ENCODE results near the gene TMEFF1. TPM values are rescaled to one million over a fixed set of nuclear protein-coding genes. Genes with fewer than 3 reads are reported as not detected.

Gene TMEFF1
- total RNA-seq, 1 donor from 2014 or later, result 14.8 TPM

GRCh38 chr9:100511205-100511604 is 38.3 kb downstream of the TMEFF1 start:
- H3K9ac ChIP-seq (ENCODE audit: low read length), result no peak overlapping the region
- H3K4me2 ChIP-seq (ENCODE audit: low read length), result no peak overlapping the region
- H3K36me3 ChIP-seq (ENCODE audit: insufficient read depth, low read length), result no peaks in the 10 kb centered on the region
- no peak overlapping the region for H3K27ac ChIP-seq (ENCODE audit: low read depth, low read length)
- no peak overlapping the region for H2AFZ ChIP-seq (ENCODE audit: low read depth, low read length)
- H3K4me3 Mint-ChIP-seq (ENCODE audit: unreplicated experiment), result no peak overlapping the region
- peaks cover 16% of the 10 kb centered on the region for H3K36me3 Mint-ChIP-seq (ENCODE audit: low read depth, unreplicated experiment)
- no peaks in the 10 kb centered on the region for H3K4me1 ChIP-seq (ENCODE audit: insufficient read depth, low read length)
- no peak for DNase-seq (ENCODE audit: low read depth)
- H3K27me3 Mint-ChIP-seq (ENCODE audit: low read depth, unreplicated experiment), result no peaks in the 10 kb centered on the region
- peaks cover 7% of the 10 kb centered on the region for H3K9me3 Mint-ChIP-seq (ENCODE audit: unreplicated experiment)
- H3K9me3 ChIP-seq (ENCODE audit: insufficient read depth, low read depth, low read length), result no peaks in the 10 kb centered on the region
- H3K4me3 ChIP-seq (ENCODE audit: insufficient read depth, low read depth, low read length), result no peak overlapping the region
- FAIRE-seq, result no peak
- peaks cover 5% of the 10 kb centered on the region for H3K4me1 Mint-ChIP-seq (ENCODE audit: low read depth, unreplicated experiment)
- H3K79me2 ChIP-seq (ENCODE audit: insufficient read depth, low read length), result no peaks in the 10 kb centered on the region
- TF ChIP-seq EZH2 (IDR thresholded peaks at IDR 0.05; ENCODE audit: insufficient read depth, low read length), result no peak
- TF ChIP-seq CTCF (IDR thresholded peaks at IDR 0.05; ENCODE audit: insufficient read depth, low read depth, low read length), result no peak
- no peaks in the 10 kb centered on the region for H3K27me3 ChIP-seq (ENCODE audit: insufficient read depth, low read length)
- H4K20me1 ChIP-seq (ENCODE audit: insufficient read depth, low read length), result no peaks in the 10 kb centered on the region
- H3K27ac Mint-ChIP-seq (ENCODE audit: unreplicated experiment), result no peak overlapping the region

GRCh38 chr9:100515578-100516494 is 42.9 kb downstream of the TMEFF1 start:
- peaks cover under 1% of the 10 kb centered on the region for H3K36me3 Mint-ChIP-seq (ENCODE audit: low read depth, unreplicated experiment)
- Histone ChIP-seq H2AFZ (ENCODE audit: low read depth, low read length) (no peak overlapping the region), H3K79me2 (ENCODE audit: insufficient read depth, low read length) (no peaks in the 10 kb centered on the region), H3K9me3 (ENCODE audit: insufficient read depth, low read depth, low read length) (no peaks in the 10 kb centered on the region), H4K20me1 (ENCODE audit: insufficient read depth, low read length) (no peaks in the 10 kb centered on the region), H3K27ac (ENCODE audit: low read depth, low read length) (no peak overlapping the region), H3K4me2 (ENCODE audit: low read length) (no peak overlapping the region), H3K4me1 (ENCODE audit: insufficient read depth, low read length) (no peaks in the 10 kb centered on the region), H3K27me3 (ENCODE audit: insufficient read depth, low read length) (no peaks in the 10 kb centered on the region), H3K36me3 (ENCODE audit: insufficient read depth, low read length) (no peaks in the 10 kb centered on the region), H3K9ac (ENCODE audit: low read length) (no peak overlapping the region), H3K4me3 (ENCODE audit: insufficient read depth, low read depth, low read length) (no peak overlapping the region)
- H3K4me1 Mint-ChIP-seq (ENCODE audit: low read depth, unreplicated experiment), result peaks cover 9% of the 10 kb centered on the region
- H3K4me3 Mint-ChIP-seq (ENCODE audit: unreplicated experiment), result no peak overlapping the region
- no peaks in the 10 kb centered on the region for H3K27me3 Mint-ChIP-seq (ENCODE audit: low read depth, unreplicated experiment)
- no peak for TF ChIP-seq EZH2 (IDR thresholded peaks at IDR 0.05; ENCODE audit: insufficient read depth, low read length)
- no peak for TF ChIP-seq CTCF (IDR thresholded peaks at IDR 0.05; ENCODE audit: insufficient read depth, low read depth, low read length)
- H3K27ac Mint-ChIP-seq (ENCODE audit: unreplicated experiment), result no peak overlapping the region
- H3K9me3 Mint-ChIP-seq (ENCODE audit: unreplicated experiment), result no peaks in the 10 kb centered on the region
- peak; percentile 58 for DNase-seq (ENCODE audit: low read depth)
- no peak for FAIRE-seq

GRCh38 chr9:100521282-100521681 is 48.3 kb downstream of the TMEFF1 start:
- Histone ChIP-seq H4K20me1 (ENCODE audit: insufficient read depth, low read length) (no peaks in the 10 kb centered on the region), H3K27ac (ENCODE audit: low read depth, low read length) (no peak overlapping the region), H3K4me3 (ENCODE audit: insufficient read depth, low read depth, low read length) (no peak overlapping the region), H2AFZ (ENCODE audit: low read depth, low read length) (no peak overlapping the region), H3K9me3 (ENCODE audit: insufficient read depth, low read depth, low read length) (no peaks in the 10 kb centered on the region), H3K4me2 (ENCODE audit: low read length) (no peak overlapping the region), H3K79me2 (ENCODE audit: insufficient read depth, low read length) (no peaks in the 10 kb centered on the region), H3K36me3 (ENCODE audit: insufficient read depth, low read length) (no peaks in the 10 kb centered on the region), H3K4me1 (ENCODE audit: insufficient read depth, low read length) (no peaks in the 10 kb centered on the region), H3K27me3 (ENCODE audit: insufficient read depth, low read length) (no peaks in the 10 kb centered on the region), H3K9ac (ENCODE audit: low read length) (no peak overlapping the region)
- Mint-ChIP-seq H3K4me3 (ENCODE audit: unreplicated experiment) (no peak overlapping the region), H3K36me3 (ENCODE audit: low read depth, unreplicated experiment) (peaks cover 6% of the 10 kb centered on the region), H3K27ac (ENCODE audit: unreplicated experiment) (no peak overlapping the region), H3K27me3 (ENCODE audit: low read depth, unreplicated experiment) (no peaks in the 10 kb centered on the region), H3K9me3 (ENCODE audit: unreplicated experiment) (no peaks in the 10 kb centered on the region), H3K4me1 (ENCODE audit: low read depth, unreplicated experiment) (peaks cover 13% of the 10 kb centered on the region)
- no peak for DNase-seq (ENCODE audit: low read depth)
- FAIRE-seq, result no peak
- no peak for TF ChIP-seq EZH2 (IDR thresholded peaks at IDR 0.05; ENCODE audit: insufficient read depth, low read length)
- no peak for TF ChIP-seq CTCF (IDR thresholded peaks at IDR 0.05; ENCODE audit: insufficient read depth, low read depth, low read length)

All from astrocyte (in vitro differentiated cells and primary cell).